K562 (cell line): Measurements from ENCODE around the gene CLDN7. TPM values are rescaled to one million over a fixed set of nuclear protein-coding genes. Genes with fewer than 3 reads are reported as not detected.

ENCODE experiments used
- polyA plus RNA-seq, 8 experiments: library from polyadenylated mRNA; depleted of rRNA in 4 of 8; stranded (reverse) in 5 of 8; unstranded in 3 of 8; fragments of >200 nt; fragmentation: Nextera tagmentation in 2 of 8; fragmentation: Illumina TruSeq in 1 of 8; extraction: Ambion mirVana in 2 of 8; extraction: Trizol in 1 of 8; gene quantifications; 2 replicates each; pipeline versions ENCODE4 v1.2.1 to v1.2.3, GENCODE V29; 2011 to 2014; ENCODE audit warnings: inconsistent platforms in 1 of 8, missing spikeins in 1 of 8
- total RNA-seq, 7 experiments: library from RNA; depleted of rRNA in 6 of 7; stranded (reverse); fragments of >200 nt in 6 of 7; fragmentation: Illumina TruSeq in 2 of 7; extraction: Trizol in 2 of 7; gene quantifications; 2 replicates each; pipeline versions ENCODE4 v1.2.1 to v1.2.3, GENCODE V29; 2011 to 2021; ENCODE audit warnings: low replicate concordance in 1 of 7
- TF ChIP-seq, protein P1 (sequence below): fragments of 200-600 bp; sonication (generic); IDR thresholded peaks from one replicate; pipeline ENCODE4 v1.6.1; 2012; ENCODE audit warnings: mild to moderate bottlenecking, low read depth, low read length, inconsistent platforms

The CLDN7 gene
- total and polyA plus RNA-seq, 9 of the 15 experiments (the other 6 are each of a cell fraction or from before 2014, with no cell fraction given): 2.2 to 14.5 (median 7.6) TPM

DNA sequence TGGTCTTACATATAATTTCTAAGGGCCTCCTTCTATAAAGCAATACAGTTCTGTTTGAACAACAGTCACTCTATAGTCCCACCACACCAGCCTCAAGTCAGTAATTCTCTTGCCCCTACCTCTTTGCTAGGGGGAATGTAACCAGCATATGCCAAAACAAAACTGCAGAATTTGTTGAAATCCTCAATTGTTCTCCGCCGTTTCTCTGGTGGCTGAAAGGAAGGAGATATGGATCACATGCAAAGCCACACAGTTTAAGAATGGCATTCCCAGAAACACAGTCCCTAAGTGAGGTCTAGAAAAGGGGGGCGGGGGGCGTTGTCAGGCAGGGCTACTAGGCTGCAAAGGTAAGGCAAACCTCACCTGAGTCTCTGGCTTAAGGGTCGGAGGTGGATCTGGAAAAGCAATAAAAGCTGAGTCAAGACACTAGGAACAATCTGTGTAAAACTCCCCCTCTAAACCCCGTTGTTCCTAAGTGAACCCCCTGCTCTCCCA lies 25.0 kb downstream of the CLDN7 start (continued):
- TF ChIP-seq, protein P1, sequence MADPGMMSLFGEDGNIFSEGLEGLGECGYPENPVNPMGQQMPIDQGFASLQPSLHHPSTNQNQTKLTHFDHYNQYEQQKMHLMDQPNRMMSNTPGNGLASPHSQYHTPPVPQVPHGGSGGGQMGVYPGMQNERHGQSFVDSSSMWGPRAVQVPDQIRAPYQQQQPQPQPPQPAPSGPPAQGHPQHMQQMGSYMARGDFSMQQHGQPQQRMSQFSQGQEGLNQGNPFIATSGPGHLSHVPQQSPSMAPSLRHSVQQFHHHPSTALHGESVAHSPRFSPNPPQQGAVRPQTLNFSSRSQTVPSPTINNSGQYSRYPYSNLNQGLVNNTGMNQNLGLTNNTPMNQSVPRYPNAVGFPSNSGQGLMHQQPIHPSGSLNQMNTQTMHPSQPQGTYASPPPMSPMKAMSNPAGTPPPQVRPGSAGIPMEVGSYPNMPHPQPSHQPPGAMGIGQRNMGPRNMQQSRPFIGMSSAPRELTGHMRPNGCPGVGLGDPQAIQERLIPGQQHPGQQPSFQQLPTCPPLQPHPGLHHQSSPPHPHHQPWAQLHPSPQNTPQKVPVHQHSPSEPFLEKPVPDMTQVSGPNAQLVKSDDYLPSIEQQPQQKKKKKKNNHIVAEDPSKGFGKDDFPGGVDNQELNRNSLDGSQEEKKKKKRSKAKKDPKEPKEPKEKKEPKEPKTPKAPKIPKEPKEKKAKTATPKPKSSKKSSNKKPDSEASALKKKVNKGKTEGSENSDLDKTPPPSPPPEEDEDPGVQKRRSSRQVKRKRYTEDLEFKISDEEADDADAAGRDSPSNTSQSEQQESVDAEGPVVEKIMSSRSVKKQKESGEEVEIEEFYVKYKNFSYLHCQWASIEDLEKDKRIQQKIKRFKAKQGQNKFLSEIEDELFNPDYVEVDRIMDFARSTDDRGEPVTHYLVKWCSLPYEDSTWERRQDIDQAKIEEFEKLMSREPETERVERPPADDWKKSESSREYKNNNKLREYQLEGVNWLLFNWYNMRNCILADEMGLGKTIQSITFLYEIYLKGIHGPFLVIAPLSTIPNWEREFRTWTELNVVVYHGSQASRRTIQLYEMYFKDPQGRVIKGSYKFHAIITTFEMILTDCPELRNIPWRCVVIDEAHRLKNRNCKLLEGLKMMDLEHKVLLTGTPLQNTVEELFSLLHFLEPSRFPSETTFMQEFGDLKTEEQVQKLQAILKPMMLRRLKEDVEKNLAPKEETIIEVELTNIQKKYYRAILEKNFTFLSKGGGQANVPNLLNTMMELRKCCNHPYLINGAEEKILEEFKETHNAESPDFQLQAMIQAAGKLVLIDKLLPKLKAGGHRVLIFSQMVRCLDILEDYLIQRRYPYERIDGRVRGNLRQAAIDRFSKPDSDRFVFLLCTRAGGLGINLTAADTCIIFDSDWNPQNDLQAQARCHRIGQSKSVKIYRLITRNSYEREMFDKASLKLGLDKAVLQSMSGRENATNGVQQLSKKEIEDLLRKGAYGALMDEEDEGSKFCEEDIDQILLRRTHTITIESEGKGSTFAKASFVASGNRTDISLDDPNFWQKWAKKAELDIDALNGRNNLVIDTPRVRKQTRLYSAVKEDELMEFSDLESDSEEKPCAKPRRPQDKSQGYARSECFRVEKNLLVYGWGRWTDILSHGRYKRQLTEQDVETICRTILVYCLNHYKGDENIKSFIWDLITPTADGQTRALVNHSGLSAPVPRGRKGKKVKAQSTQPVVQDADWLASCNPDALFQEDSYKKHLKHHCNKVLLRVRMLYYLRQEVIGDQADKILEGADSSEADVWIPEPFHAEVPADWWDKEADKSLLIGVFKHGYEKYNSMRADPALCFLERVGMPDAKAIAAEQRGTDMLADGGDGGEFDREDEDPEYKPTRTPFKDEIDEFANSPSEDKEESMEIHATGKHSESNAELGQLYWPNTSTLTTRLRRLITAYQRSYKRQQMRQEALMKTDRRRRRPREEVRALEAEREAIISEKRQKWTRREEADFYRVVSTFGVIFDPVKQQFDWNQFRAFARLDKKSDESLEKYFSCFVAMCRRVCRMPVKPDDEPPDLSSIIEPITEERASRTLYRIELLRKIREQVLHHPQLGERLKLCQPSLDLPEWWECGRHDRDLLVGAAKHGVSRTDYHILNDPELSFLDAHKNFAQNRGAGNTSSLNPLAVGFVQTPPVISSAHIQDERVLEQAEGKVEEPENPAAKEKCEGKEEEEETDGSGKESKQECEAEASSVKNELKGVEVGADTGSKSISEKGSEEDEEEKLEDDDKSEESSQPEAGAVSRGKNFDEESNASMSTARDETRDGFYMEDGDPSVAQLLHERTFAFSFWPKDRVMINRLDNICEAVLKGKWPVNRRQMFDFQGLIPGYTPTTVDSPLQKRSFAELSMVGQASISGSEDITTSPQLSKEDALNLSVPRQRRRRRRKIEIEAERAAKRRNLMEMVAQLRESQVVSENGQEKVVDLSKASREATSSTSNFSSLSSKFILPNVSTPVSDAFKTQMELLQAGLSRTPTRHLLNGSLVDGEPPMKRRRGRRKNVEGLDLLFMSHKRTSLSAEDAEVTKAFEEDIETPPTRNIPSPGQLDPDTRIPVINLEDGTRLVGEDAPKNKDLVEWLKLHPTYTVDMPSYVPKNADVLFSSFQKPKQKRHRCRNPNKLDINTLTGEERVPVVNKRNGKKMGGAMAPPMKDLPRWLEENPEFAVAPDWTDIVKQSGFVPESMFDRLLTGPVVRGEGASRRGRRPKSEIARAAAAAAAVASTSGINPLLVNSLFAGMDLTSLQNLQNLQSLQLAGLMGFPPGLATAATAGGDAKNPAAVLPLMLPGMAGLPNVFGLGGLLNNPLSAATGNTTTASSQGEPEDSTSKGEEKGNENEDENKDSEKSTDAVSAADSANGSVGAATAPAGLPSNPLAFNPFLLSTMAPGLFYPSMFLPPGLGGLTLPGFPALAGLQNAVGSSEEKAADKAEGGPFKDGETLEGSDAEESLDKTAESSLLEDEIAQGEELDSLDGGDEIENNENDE: no peak
